AG04450 (cell line): ENCODE results near the gene SLC11A2. TPM values are rescaled to one million over a fixed set of nuclear protein-coding genes. Genes with fewer than 3 reads are reported as not detected.

Experiments used
- CTCF ChIA-PET: fragments of 300-600, 350-600 bp; formaldehyde crosslinking; extraction: SDS; loops from one replicate; lab custom pipeline; 2022; ENCODE audit warnings: antibody characterized with exemption, inconsistent platforms; lab: Charles Lee
- POLR2A ChIA-PET: fragments of 350-600 bp; formaldehyde crosslinking; extraction: SDS; loops from one replicate; lab custom pipeline; 2021; ENCODE audit warnings: antibody characterized with exemption, inconsistent platforms; lab: Yijun Ruan, JAX
- DNase-seq: peaks from one replicate; pipeline ENCODE4 v3.0.0-alpha.2; 2011; ENCODE audit warnings: low read depth, low spot score
- H3K27ac ChIP-seq: one replicate; pipeline ENCODE4 v1.5.1; 2012; ENCODE audit warnings: low read depth, low read length, control low read depth
- H3K27me3 ChIP-seq: one replicate; pipeline ENCODE4 v1.6.0; 2012; ENCODE audit warnings: low read length; ENCODE audit not compliant: control insufficient read depth, insufficient read depth
- H3K4me3 ChIP-seq: 2 replicates; pipeline ENCODE4 v1.5.1; 2011; ENCODE audit warnings: mild to moderate bottlenecking, low read depth, low read length, control low read depth
- H3K9me3 ChIP-seq: 2 replicates; pipeline ENCODE4 v1.5.1; 2012; ENCODE audit warnings: low read length; ENCODE audit not compliant: control insufficient read depth, insufficient read depth
- polyA plus RNA-seq: library from polyadenylated mRNA; depleted of rRNA; stranded (reverse); fragments of >200 nt; gene quantifications from 2 replicates; pipeline ENCODE4 v1.2.3, GENCODE V29; 2011
- TF ChIP-seq, protein P1 (sequence below): IDR thresholded peaks from 2 replicates; pipeline ENCODE4 v1.5.1; 2011; ENCODE audit warnings: low read depth, low read length, control low read depth, inconsistent platforms

SLC11A2 gene
- polyA plus RNA-seq, 1 experiment, result 91.2 TPM

DNA sequence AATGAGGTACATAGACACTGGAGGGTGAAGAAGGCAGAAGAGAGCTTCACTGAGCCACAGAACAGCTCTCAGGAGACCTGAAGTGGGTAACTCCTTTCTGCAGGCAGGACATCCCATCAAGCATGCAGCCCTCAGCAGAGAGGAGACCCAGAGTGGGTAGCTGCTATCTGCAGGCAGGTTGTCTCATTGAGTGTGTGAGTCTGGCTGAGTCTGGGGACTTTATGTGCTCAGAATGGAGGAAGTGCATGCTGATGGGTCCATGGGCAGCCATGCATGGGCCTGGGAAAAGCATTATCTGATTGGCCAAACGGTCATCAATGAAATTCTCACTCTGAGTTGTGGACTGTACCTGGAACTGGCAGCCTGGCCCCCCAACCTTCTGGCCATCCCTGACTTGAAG is 88.5 kb downstream of the SLC11A2 start:
- ChIA-PET CTCF (no interaction called here), POLR2A (no interaction called here)
- no peak overlapping the region for H3K27ac ChIP-seq

DNA sequence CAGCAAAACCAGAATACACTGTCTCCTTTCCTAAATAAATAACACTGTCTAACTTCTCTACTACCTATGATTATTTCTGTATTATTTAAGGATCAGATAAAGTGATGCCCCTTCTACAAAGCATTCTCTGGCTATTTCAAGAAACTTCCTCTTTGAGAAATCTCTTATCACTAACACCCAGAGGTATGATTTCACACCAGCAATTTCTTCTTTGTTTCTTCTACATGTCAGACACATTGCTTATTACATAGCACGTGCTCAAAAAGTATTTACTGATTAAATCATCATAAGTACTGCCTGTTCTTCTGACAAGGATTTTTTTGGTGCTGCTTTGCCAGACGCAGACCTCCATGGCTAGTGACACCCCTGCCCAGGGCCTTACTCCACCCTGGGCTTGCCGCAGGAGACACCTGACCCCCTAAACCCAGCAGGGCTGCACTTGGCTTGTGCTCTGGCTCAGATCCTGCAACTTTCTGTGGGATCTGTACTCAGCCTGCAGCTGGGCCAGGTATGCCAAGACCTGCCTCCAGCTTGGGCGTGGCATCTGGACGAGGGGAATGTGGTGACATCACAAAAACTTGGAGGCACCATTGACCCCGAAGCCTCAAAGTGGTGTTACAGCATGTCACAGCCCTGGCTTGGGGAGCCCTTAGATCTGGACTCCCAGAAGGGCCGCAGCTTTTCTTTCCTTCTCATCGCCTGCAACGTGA is 89.2 kb downstream of the SLC11A2 start:
- peaks cover 16% of the 10 kb centered on the region for H3K9me3 ChIP-seq
- TF ChIP-seq, protein P1, sequence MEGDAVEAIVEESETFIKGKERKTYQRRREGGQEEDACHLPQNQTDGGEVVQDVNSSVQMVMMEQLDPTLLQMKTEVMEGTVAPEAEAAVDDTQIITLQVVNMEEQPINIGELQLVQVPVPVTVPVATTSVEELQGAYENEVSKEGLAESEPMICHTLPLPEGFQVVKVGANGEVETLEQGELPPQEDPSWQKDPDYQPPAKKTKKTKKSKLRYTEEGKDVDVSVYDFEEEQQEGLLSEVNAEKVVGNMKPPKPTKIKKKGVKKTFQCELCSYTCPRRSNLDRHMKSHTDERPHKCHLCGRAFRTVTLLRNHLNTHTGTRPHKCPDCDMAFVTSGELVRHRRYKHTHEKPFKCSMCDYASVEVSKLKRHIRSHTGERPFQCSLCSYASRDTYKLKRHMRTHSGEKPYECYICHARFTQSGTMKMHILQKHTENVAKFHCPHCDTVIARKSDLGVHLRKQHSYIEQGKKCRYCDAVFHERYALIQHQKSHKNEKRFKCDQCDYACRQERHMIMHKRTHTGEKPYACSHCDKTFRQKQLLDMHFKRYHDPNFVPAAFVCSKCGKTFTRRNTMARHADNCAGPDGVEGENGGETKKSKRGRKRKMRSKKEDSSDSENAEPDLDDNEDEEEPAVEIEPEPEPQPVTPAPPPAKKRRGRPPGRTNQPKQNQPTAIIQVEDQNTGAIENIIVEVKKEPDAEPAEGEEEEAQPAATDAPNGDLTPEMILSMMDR, result no peak
- ChIA-PET POLR2A (no interaction called here), CTCF (no interaction called here)
- H3K4me3 ChIP-seq, result no peak overlapping the region
- no peak for DNase-seq
- H3K27ac ChIP-seq, result no peak overlapping the region
- H3K27me3 ChIP-seq, result no peaks in the 10 kb centered on the region

More for the DNA sequence above, 88.5 kb downstream of the SLC11A2 start:
- DNase-seq, result no peak
- Histone ChIP-seq H3K9me3 (peaks cover 16% of the 10 kb centered on the region), H3K27me3 (no peaks in the 10 kb centered on the region), H3K4me3 (no peak overlapping the region)
- TF ChIP-seq, protein P1, result no peak

DNA sequence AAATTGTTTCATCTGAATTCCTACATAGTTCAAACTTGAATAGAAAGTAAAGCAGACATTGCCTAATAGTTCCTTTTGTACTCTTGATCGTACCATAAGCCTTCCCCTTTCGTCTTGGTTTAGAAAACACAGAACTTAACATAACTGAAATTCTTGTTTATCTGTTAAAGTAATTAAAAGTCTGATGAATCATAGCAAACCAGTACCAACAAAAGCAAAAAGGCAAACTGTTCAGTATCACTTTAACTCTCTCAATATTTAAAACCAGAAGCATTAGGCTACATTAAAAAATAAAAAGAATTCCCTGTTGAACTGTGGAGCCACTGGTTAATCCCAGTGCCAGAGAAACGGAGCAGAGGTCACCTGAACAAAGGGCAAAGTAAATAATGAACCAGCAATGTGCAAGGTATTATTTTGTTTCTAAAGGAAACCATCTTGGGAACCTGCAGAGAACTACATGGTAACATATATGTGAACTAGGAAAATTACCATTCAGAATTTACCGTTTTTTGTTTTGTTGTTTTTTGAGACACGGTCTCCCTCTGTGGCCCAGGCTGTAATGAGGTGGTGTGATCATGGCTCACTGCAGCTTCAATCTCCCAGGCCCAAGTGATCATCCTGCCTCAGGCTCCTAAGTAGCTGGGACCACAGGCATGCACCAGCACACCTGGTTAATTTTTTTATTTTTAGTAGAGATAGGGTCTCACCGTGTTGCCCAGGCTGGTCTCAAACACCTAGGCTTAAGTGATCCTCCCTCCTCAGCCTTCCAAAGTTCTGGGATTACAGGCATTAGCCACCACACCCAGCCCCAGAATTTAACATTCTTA is 91.0 kb downstream of the SLC11A2 start:
- TF ChIP-seq, protein P1, result no peak
- DNase-seq, result peak; percentile 26
- peak overlapping the region; percentile 5; the same call in 1 of the 2 replicates for H3K4me3 ChIP-seq
- CTCF ChIA-PET, result interaction anchor here (1.3 kb wide), 1 partner anchor 10 kb away, joined by 4 read pairs; a partner anchor contains a TSS
- POLR2A ChIA-PET, result no interaction called here
- H3K9me3 ChIP-seq, result peaks cover 16% of the 10 kb centered on the region
- H3K27ac ChIP-seq, result peak overlapping the region; percentile 53
- H3K27me3 ChIP-seq, result no peaks in the 10 kb centered on the region

GRCh38 chr12:50934371-50934851 is 91.8 kb downstream of the SLC11A2 start:
- POLR2A ChIA-PET, result interaction anchor here (1.5 kb wide), 1 partner anchor 10 kb away, joined by 5 read pairs; a partner anchor contains a TSS
- no peaks in the 10 kb centered on the region for H3K27me3 ChIP-seq
- peaks cover 16% of the 10 kb centered on the region for H3K9me3 ChIP-seq
- TF ChIP-seq, protein P1, result no peak
- H3K27ac ChIP-seq, result no peak overlapping the region
- H3K4me3 ChIP-seq, result no peak overlapping the region
- DNase-seq, result no peak
- CTCF ChIA-PET, result interaction anchor here (1.3 kb wide), 1 partner anchor 9 kb away, joined by 4 read pairs; a partner anchor contains a TSS
